ENCODE measurements around the gene HSD11B1L.

Gene HSD11B1L

GRCh38 chr19:5666921-5667610, 13.8 kb upstream of the HSD11B1L start:
- Histone ChIP-seq H3K4me1 (ENCODE audit: control insufficient read depth, insufficient read depth, low read length, poor library complexity, severe bottlenecking) (peaks cover 16% of the 10 kb centered on the region), H3K9me3 (ENCODE audit: control insufficient read depth, low read length) (no peaks in the 10 kb centered on the region), H3K27ac (ENCODE audit: low read depth, low read length, severe bottlenecking) (peak overlapping the region; percentile 45), H3K4me3 (ENCODE audit: extremely low read depth, insufficient read depth, low read length, poor library complexity, severe bottlenecking) (no peak overlapping the region), H3K36me3 (ENCODE audit: control insufficient read depth, insufficient read depth, low read length) (peaks cover 97% of the 10 kb centered on the region)
- WGBS, 2 experiments (ENCODE audit: insufficient coverage in 2 of 2), result 94 to 98% methylated on average over 17 to 22 of the region's 26 CpGs

- peaks cover 16% of the 10 kb centered on the region for H3K4me1 ChIP-seq (ENCODE audit: control insufficient read depth, insufficient read depth, low read length, poor library complexity, severe bottlenecking)
- peaks cover 90% of the 10 kb centered on the region for H3K36me3 ChIP-seq (ENCODE audit: control insufficient read depth, insufficient read depth, low read length)
- no peak overlapping the region for H3K4me3 ChIP-seq (ENCODE audit: extremely low read depth, insufficient read depth, low read length, poor library complexity, severe bottlenecking)
- H3K27ac ChIP-seq (ENCODE audit: low read depth, low read length, severe bottlenecking), result peak overlapping the region; percentile 45
- WGBS, 2 experiments (ENCODE audit: insufficient coverage in 2 of 2), result 84 to 86% methylated on average over 19 to 21 of the region's 22 CpGs
- no peaks in the 10 kb centered on the region for H3K9me3 ChIP-seq (ENCODE audit: control insufficient read depth, low read length)
Measured at GRCh38 chr19:5667751-5668271, 13.0 kb upstream of the HSD11B1L start.

GRCh38 chr19:5669212-5669611, 11.6 kb upstream of the HSD11B1L start:
- H3K36me3 ChIP-seq (ENCODE audit: control insufficient read depth, insufficient read depth, low read length), result peaks cover 80% of the 10 kb centered on the region
- peaks cover 16% of the 10 kb centered on the region for H3K4me1 ChIP-seq (ENCODE audit: control insufficient read depth, insufficient read depth, low read length, poor library complexity, severe bottlenecking)
- no peak overlapping the region for H3K27ac ChIP-seq (ENCODE audit: low read depth, low read length, severe bottlenecking)
- 91 to 94% methylated on average over 10 of the region's 11 CpGs for WGBS, 2 experiments (ENCODE audit: insufficient coverage in 2 of 2)
- no peaks in the 10 kb centered on the region for H3K9me3 ChIP-seq (ENCODE audit: control insufficient read depth, low read length)
- no peak overlapping the region for H3K4me3 ChIP-seq (ENCODE audit: extremely low read depth, insufficient read depth, low read length, poor library complexity, severe bottlenecking)

GRCh38 chr19:5671600-5671999, 9.2 kb upstream of the HSD11B1L start:
- no peaks in the 10 kb centered on the region for H3K9me3 ChIP-seq (ENCODE audit: control insufficient read depth, low read length)
- peaks cover 56% of the 10 kb centered on the region for H3K36me3 ChIP-seq (ENCODE audit: control insufficient read depth, insufficient read depth, low read length)
- no peak overlapping the region for H3K4me3 ChIP-seq (ENCODE audit: extremely low read depth, insufficient read depth, low read length, poor library complexity, severe bottlenecking)
- H3K27ac ChIP-seq (ENCODE audit: low read depth, low read length, severe bottlenecking), result no peak overlapping the region
- peaks cover 16% of the 10 kb centered on the region for H3K4me1 ChIP-seq (ENCODE audit: control insufficient read depth, insufficient read depth, low read length, poor library complexity, severe bottlenecking)
- 88 to 95% methylated on average over 6 to 7 of the region's 7 CpGs for WGBS, 2 experiments (ENCODE audit: insufficient coverage in 2 of 2)

- no peak overlapping the region for H3K27ac ChIP-seq (ENCODE audit: low read depth, low read length, severe bottlenecking)
- H3K9me3 ChIP-seq (ENCODE audit: control insufficient read depth, low read length), result no peaks in the 10 kb centered on the region
- H3K4me3 ChIP-seq (ENCODE audit: extremely low read depth, insufficient read depth, low read length, poor library complexity, severe bottlenecking), result no peak overlapping the region
- 91 to 98% methylated on average over 7 to 12 of the region's 13 CpGs for WGBS, 2 experiments (ENCODE audit: insufficient coverage in 2 of 2)
- H3K4me1 ChIP-seq (ENCODE audit: control insufficient read depth, insufficient read depth, low read length, poor library complexity, severe bottlenecking), result peaks cover 3% of the 10 kb centered on the region
- H3K36me3 ChIP-seq (ENCODE audit: control insufficient read depth, insufficient read depth, low read length), result peaks cover 51% of the 10 kb centered on the region
Measured at GRCh38 chr19:5672708-5673459, 7.9 kb upstream of the HSD11B1L start.

- WGBS, 2 experiments (ENCODE audit: insufficient coverage in 2 of 2), result 97 to 100% methylated on average over 1 of the region's 1 CpG
- Histone ChIP-seq H3K4me1 (ENCODE audit: control insufficient read depth, insufficient read depth, low read length, poor library complexity, severe bottlenecking) (no peaks in the 10 kb centered on the region), H3K4me3 (ENCODE audit: extremely low read depth, insufficient read depth, low read length, poor library complexity, severe bottlenecking) (no peak overlapping the region), H3K9me3 (ENCODE audit: control insufficient read depth, low read length) (no peaks in the 10 kb centered on the region), H3K27ac (ENCODE audit: low read depth, low read length, severe bottlenecking) (no peak overlapping the region), H3K36me3 (ENCODE audit: control insufficient read depth, insufficient read depth, low read length) (peaks cover 42% of the 10 kb centered on the region)
Measured at GRCh38 chr19:5673752-5674151, 7.1 kb upstream of the HSD11B1L start.

GRCh38 chr19:5674714-5675113, 6.1 kb upstream of the HSD11B1L start:
- H3K4me1 ChIP-seq (ENCODE audit: control insufficient read depth, insufficient read depth, low read length, poor library complexity, severe bottlenecking), result no peaks in the 10 kb centered on the region
- WGBS, 2 experiments (ENCODE audit: insufficient coverage in 2 of 2), result 88 to 97% methylated on average over 4 of the region's 5 CpGs
- H3K9me3 ChIP-seq (ENCODE audit: control insufficient read depth, low read length), result no peaks in the 10 kb centered on the region
- no peak overlapping the region for H3K4me3 ChIP-seq (ENCODE audit: extremely low read depth, insufficient read depth, low read length, poor library complexity, severe bottlenecking)
- no peak overlapping the region for H3K27ac ChIP-seq (ENCODE audit: low read depth, low read length, severe bottlenecking)
- peaks cover 33% of the 10 kb centered on the region for H3K36me3 ChIP-seq (ENCODE audit: control insufficient read depth, insufficient read depth, low read length)

GRCh38 chr19:5676105-5676771, 4.6 kb upstream of the HSD11B1L start:
- 96% methylated on average over 12 to 17 of the region's 17 CpGs for WGBS, 2 experiments (ENCODE audit: insufficient coverage in 2 of 2)
- H3K36me3 ChIP-seq (ENCODE audit: control insufficient read depth, insufficient read depth, low read length), result peaks cover 21% of the 10 kb centered on the region
- H3K9me3 ChIP-seq (ENCODE audit: control insufficient read depth, low read length), result no peaks in the 10 kb centered on the region
- no peak overlapping the region for H3K27ac ChIP-seq (ENCODE audit: low read depth, low read length, severe bottlenecking)
- H3K4me3 ChIP-seq (ENCODE audit: extremely low read depth, insufficient read depth, low read length, poor library complexity, severe bottlenecking), result no peak overlapping the region
- H3K4me1 ChIP-seq (ENCODE audit: control insufficient read depth, insufficient read depth, low read length, poor library complexity, severe bottlenecking), result no peaks in the 10 kb centered on the region

- H3K9me3 ChIP-seq (ENCODE audit: control insufficient read depth, low read length), result no peaks in the 10 kb centered on the region
- no peak overlapping the region for H3K27ac ChIP-seq (ENCODE audit: low read depth, low read length, severe bottlenecking)
- peaks cover 16% of the 10 kb centered on the region for H3K36me3 ChIP-seq (ENCODE audit: control insufficient read depth, insufficient read depth, low read length)
- no peak overlapping the region for H3K4me3 ChIP-seq (ENCODE audit: extremely low read depth, insufficient read depth, low read length, poor library complexity, severe bottlenecking)
- 90 to 96% methylated on average over 8 to 12 of the region's 13 CpGs for WGBS, 2 experiments (ENCODE audit: insufficient coverage in 2 of 2)
- no peaks in the 10 kb centered on the region for H3K4me1 ChIP-seq (ENCODE audit: control insufficient read depth, insufficient read depth, low read length, poor library complexity, severe bottlenecking)
Measured at GRCh38 chr19:5676772-5677105, 4.1 kb upstream of the HSD11B1L start.

- 89 to 94% methylated on average over 9 of the region's 10 CpGs for WGBS, 2 experiments (ENCODE audit: insufficient coverage in 2 of 2)
- H3K27ac ChIP-seq (ENCODE audit: low read depth, low read length, severe bottlenecking), result no peak overlapping the region
- peaks cover 12% of the 10 kb centered on the region for H3K36me3 ChIP-seq (ENCODE audit: control insufficient read depth, insufficient read depth, low read length)
Measured at GRCh38 chr19:5677136-5677535, 3.7 kb upstream of the HSD11B1L start.

More at GRCh38 chr19:5677136-5677535, 3.7 kb upstream of the HSD11B1L start:
- Histone ChIP-seq H3K4me1 (ENCODE audit: control insufficient read depth, insufficient read depth, low read length, poor library complexity, severe bottlenecking) (no peaks in the 10 kb centered on the region), H3K4me3 (ENCODE audit: extremely low read depth, insufficient read depth, low read length, poor library complexity, severe bottlenecking) (no peak overlapping the region), H3K9me3 (ENCODE audit: control insufficient read depth, low read length) (no peaks in the 10 kb centered on the region)
